ENCODE results near the gene NME8. TPM values are rescaled to one million over a fixed set of nuclear protein-coding genes. Genes with fewer than 3 reads are reported as not detected.
A peak's percentile ranks its signal among the peaks of the same experiment; 100 is the strongest.

NME8 gene
- total RNA-seq, 2 experiments from 2014 or later: not detected

GRCh38 chr7:37826825-37827224 lies 21.6 kb upstream of the NME8 start:
- Mint-ChIP-seq H3K4me1 (ENCODE audit: low read depth) (no peaks in the 10 kb centered on the region), H3K9me3 (no peaks in the 10 kb centered on the region), H3K27me3 (ENCODE audit: low read depth) (peaks cover 7% of the 10 kb centered on the region), H3K4me3 (no peak overlapping the region), H3K36me3 (ENCODE audit: low read depth) (no peaks in the 10 kb centered on the region), H3K27ac (no peak overlapping the region)
- CTCF ChIA-PET: no interaction called here
- intact Hi-C loops (cut with micrococcal nuclease): no loop called here
- no peak for DNase-seq

DNA sequence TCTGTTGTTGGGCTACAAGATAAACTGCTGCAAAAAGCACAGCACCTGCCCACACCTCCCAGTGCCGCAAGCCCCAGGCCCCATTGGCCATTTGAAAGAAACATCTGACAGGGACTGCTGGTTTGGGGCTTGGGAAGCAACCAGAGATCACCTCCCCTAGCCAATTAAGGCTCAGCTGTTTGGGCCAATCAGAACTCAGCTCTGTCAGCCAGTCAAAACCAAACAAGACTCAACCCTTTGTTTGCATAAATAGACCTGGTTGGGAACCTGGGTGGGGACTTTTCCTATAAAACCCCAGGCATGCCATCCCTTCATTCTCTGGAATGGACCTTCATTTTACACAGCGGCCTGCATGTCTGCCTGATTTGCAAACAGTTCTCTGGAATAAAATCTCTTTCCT lies 17.2 kb upstream of the NME8 start:
- CTCF ChIA-PET: interaction anchor here (0.7 to 0.9 kb wide), 2 partner anchors 8 to 9 kb away, joined by 3 to 5 read pairs; no protein-coding TSS in a partner anchor
- Mint-ChIP-seq H3K27me3 (ENCODE audit: low read depth) (peaks cover 4% of the 10 kb centered on the region), H3K36me3 (ENCODE audit: low read depth) (no peaks in the 10 kb centered on the region), H3K27ac (no peak overlapping the region), H3K4me3 (no peak overlapping the region), H3K4me1 (ENCODE audit: low read depth) (peaks cover 5% of the 10 kb centered on the region), H3K9me3 (no peaks in the 10 kb centered on the region)
- no peak for DNase-seq
- intact Hi-C loops (cut with micrococcal nuclease): loop anchor here (5.0 to 10.0 kb wide), 9 partner anchors 204 to 1344 kb away; no protein-coding TSS in a partner anchor

DNA sequence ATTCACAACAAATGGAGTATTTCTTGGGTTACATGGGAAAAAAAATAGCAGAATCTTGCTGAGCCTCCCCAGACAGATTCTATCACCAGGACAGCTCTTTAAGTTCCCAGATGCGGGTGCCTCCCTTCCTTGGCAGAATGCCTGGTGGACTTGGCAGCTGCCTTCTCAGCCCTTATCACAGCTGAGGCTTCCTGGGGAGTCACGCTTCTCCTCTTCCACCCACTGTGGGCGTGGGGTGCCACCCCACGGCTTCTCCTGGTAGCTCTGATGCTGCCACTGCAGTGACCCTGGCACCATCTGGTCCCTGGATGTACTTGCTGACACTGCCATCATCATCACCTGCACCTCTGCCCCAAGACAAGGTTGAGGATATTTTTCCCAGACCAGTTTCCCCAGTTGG lies 16.2 kb upstream of the NME8 start:
- intact Hi-C loops (cut with micrococcal nuclease): loop anchor here (2.0 to 10.0 kb wide), 10 partner anchors 205 to 1359 kb away; no protein-coding TSS in a partner anchor
- Mint-ChIP-seq H3K9me3 (no peaks in the 10 kb centered on the region), H3K4me1 (ENCODE audit: low read depth) (peaks cover 5% of the 10 kb centered on the region), H3K27ac (no peak overlapping the region), H3K36me3 (ENCODE audit: low read depth) (no peaks in the 10 kb centered on the region), H3K4me3 (no peak overlapping the region), H3K27me3 (ENCODE audit: low read depth) (peaks cover 4% of the 10 kb centered on the region)
- DNase-seq: peak; percentile 23
- CTCF ChIA-PET: interaction anchor here (0.9 kb wide), 1 partner anchor 9 kb away, joined by 3 read pairs; no protein-coding TSS in a partner anchor

DNA sequence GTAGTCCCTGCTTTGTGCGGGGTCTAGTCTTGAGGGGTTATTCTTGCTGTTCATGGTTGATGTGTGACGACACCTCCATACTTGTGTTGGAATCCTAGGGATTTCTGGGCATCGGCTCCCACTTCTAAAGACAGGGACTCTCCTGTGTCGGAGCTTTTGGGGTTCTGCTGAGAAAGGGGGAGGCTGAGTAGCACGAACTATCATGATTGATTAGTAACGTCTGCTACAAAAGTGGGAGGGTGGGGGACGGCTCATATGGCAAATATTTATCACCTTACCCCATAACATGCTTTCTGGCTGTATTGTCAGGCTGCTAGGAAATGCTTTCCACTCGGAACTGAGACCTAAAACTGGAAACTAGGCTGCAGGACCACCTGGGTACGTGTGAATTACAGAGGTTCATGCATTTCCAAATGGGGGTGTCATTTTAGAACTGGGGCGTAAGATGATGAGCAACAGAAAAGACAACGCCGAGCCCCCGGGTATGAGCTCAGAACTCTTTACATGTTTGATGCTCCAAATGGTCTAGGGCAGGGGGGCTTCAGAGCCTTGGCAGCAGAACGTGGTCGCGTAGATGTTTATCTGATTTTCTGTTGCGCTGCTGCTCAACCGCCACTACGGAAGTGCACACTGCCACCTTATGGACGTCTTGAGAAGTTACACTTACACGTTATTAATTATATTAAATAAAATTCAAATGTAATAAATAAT lies 15.1 kb upstream of the NME8 start:
- Mint-ChIP-seq H3K4me3 (peak overlapping the region; percentile 73), H3K4me1 (ENCODE audit: low read depth) (peaks cover 5% of the 10 kb centered on the region), H3K9me3 (no peaks in the 10 kb centered on the region), H3K27ac (no peak overlapping the region), H3K27me3 (ENCODE audit: low read depth) (peaks cover 4% of the 10 kb centered on the region), H3K36me3 (ENCODE audit: low read depth) (no peaks in the 10 kb centered on the region)
- CTCF ChIA-PET: interaction anchor here (0.6 to 1.7 kb wide), 8 partner anchors 11 to 384 kb away, joined by 3 to 6 read pairs (median 3); partner anchors contain the start of gene ELMO1
- DNase-seq: peak; percentile 57
- intact Hi-C loops (cut with micrococcal nuclease): loop anchor here (2.0 to 10.0 kb wide), 10 partner anchors 206 to 1360 kb away; no protein-coding TSS in a partner anchor

- Mint-ChIP-seq H3K9me3 (no peaks in the 10 kb centered on the region), H3K4me1 (ENCODE audit: low read depth) (peaks cover 5% of the 10 kb centered on the region), H3K27ac (no peak overlapping the region), H3K27me3 (ENCODE audit: low read depth) (peaks cover 4% of the 10 kb centered on the region), H3K4me3 (no peak overlapping the region), H3K36me3 (ENCODE audit: low read depth) (no peaks in the 10 kb centered on the region)
- intact Hi-C loops (cut with micrococcal nuclease): loop anchor here (2.0 to 10.0 kb wide), 10 partner anchors 206 to 1361 kb away; no protein-coding TSS in a partner anchor
- no peak for DNase-seq
- CTCF ChIA-PET: interaction anchor here (0.8 to 1.7 kb wide), 8 partner anchors 12 to 385 kb away, joined by 3 to 6 read pairs (median 3); partner anchors contain the start of gene ELMO1
These were observed 14.6 kb upstream of the NME8 start for GRCh38 chr7:37833818-37834146.

DNA sequence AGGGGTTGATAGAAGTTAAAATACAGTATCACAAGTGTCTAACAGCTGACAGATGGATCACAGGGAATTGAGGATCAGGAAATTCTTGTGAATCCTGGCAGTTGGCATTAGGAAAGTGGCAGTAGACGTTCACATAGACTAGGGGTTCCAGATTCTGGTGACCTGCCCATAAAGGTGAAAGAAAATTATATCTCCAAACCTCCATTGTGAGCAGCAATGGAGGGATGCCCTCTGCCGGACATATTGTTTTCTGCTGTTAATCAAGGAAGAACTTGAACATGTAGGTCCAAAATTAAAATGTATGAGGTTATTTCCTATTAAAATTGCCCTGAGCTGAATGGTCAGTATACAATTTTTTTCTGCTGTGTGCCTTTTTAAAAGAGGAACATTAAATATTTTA lies 5.1 kb downstream of the NME8 start:
- no peak overlapping the region for H3K27ac Mint-ChIP-seq
- no peak overlapping the region for H3K4me3 Mint-ChIP-seq
- intact Hi-C loops (cut with micrococcal nuclease): no loop called here
- H3K27me3 Mint-ChIP-seq (ENCODE audit: low read depth): peaks cover 13% of the 10 kb centered on the region
- no peaks in the 10 kb centered on the region for H3K4me1 Mint-ChIP-seq (ENCODE audit: low read depth)
- no peaks in the 10 kb centered on the region for H3K9me3 Mint-ChIP-seq
- no peak for DNase-seq
- no peaks in the 10 kb centered on the region for H3K36me3 Mint-ChIP-seq (ENCODE audit: low read depth)
- CTCF ChIA-PET: no interaction called here

DNA sequence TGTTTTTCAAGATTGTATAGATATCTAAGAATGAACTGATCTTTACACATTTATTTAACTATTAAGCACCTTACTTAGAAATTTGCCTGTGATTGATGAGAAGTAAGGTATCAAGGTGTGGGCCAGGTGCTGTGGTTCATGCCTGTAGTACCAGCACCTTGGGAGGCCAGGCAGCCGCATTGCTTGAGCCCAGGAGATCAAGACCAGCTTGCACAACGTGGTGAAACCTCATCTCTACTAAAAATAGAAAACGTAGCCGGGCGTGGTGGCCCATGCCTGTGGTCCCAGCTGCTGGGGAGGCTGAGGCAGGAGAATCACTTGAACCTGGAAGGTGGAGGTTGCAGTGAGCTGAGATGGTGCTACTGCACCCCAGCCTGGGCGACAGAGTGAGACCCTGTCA lies 33.7 kb downstream of the NME8 start:
- Mint-ChIP-seq H3K27me3 (ENCODE audit: low read depth) (peaks cover 4% of the 10 kb centered on the region), H3K36me3 (ENCODE audit: low read depth) (no peaks in the 10 kb centered on the region), H3K4me3 (no peak overlapping the region), H3K4me1 (ENCODE audit: low read depth) (no peaks in the 10 kb centered on the region), H3K27ac (no peak overlapping the region), H3K9me3 (peaks cover 3% of the 10 kb centered on the region)
- CTCF ChIA-PET: no interaction called here
- intact Hi-C loops (cut with micrococcal nuclease): no loop called here
- DNase-seq: no peak

DNA sequence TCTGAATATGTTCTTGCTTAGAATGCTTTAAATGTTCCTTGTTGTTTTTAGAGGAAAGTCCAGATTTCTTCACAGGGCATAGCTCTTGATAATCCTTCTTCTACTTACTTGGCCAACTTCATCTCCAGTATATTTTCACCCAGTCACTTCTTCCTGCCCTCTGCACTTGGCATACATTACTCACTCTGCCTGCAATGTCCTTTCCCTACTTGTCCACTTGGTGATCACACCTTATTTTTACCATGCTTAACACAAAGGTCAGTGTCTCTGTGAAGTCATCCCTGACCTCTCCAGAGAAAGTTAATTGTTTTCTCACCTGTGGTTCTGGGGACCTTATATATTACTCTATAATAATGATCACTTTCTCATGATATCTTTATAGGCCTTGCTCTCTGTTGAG lies 45.0 kb downstream of the NME8 start:
- H3K27ac Mint-ChIP-seq: no peak overlapping the region
- peaks cover 3% of the 10 kb centered on the region for H3K27me3 Mint-ChIP-seq (ENCODE audit: low read depth)
- H3K4me1 Mint-ChIP-seq (ENCODE audit: low read depth): no peaks in the 10 kb centered on the region
- no peak overlapping the region for H3K4me3 Mint-ChIP-seq
- H3K36me3 Mint-ChIP-seq (ENCODE audit: low read depth): no peaks in the 10 kb centered on the region
- CTCF ChIA-PET: interaction anchor here (0.6 kb wide), 1 partner anchor 477 kb away, joined by 3 read pairs; no protein-coding TSS in a partner anchor
- no peak for DNase-seq
- H3K9me3 Mint-ChIP-seq: no peaks in the 10 kb centered on the region
- intact Hi-C loops (cut with micrococcal nuclease): no loop called here

- CTCF ChIA-PET: no interaction called here
- no peaks in the 10 kb centered on the region for H3K36me3 Mint-ChIP-seq (ENCODE audit: low read depth)
- H3K4me3 Mint-ChIP-seq: no peak overlapping the region
- H3K9me3 Mint-ChIP-seq: no peaks in the 10 kb centered on the region
- no peak overlapping the region for H3K27ac Mint-ChIP-seq
- intact Hi-C loops (cut with micrococcal nuclease): no loop called here
- H3K27me3 Mint-ChIP-seq (ENCODE audit: low read depth): peaks cover 3% of the 10 kb centered on the region
- H3K4me1 Mint-ChIP-seq (ENCODE audit: low read depth): no peaks in the 10 kb centered on the region
- no peak for DNase-seq
These were observed 46.3 kb downstream of the NME8 start for GRCh38 chr7:37894671-37895070.

- Mint-ChIP-seq H3K27ac (no peak overlapping the region), H3K36me3 (ENCODE audit: low read depth) (no peaks in the 10 kb centered on the region), H3K27me3 (ENCODE audit: low read depth) (peaks cover 4% of the 10 kb centered on the region), H3K4me1 (ENCODE audit: low read depth) (peaks cover 2% of the 10 kb centered on the region), H3K9me3 (no peaks in the 10 kb centered on the region), H3K4me3 (no peak overlapping the region)
- CTCF ChIA-PET: no interaction called here
- intact Hi-C loops (cut with micrococcal nuclease): loop anchor here (2.0 to 5.0 kb wide), 2 partner anchors 418 to 469 kb away; no protein-coding TSS in a partner anchor
- no peak for DNase-seq
These were observed 51.4 kb downstream of the NME8 start for GRCh38 chr7:37899712-37900247.

DNA sequence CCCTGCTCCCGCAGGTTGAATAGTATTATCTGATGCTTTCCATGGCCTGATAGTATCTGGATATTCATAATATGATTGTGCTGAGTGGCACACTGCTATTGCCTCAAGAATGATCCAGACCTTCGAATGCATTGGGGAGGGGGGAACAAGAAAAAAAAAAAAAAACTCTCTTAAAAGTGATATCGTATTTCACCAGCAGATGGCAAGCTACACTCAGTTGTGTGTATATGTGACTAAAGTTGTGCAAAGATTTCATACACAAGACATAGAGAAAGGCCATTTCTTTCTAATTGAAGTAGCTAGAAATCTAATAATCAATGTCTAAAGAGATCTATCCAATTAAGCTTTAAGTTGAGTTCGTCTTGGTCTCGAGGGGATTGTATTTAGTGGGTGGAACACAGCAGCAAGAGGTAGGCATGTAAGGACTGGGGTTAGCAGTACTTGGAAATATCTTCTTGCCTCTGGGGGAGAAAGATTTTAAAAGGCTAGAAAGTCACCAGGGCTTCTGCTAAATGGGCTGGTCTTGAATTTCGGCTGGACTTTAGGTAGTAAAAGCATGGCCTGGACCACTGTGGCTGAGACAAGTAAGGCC lies 52.9 kb downstream of the NME8 start:
- H3K4me3 Mint-ChIP-seq: no peak overlapping the region
- H3K9me3 Mint-ChIP-seq: no peaks in the 10 kb centered on the region
- intact Hi-C loops (cut with micrococcal nuclease): loop anchor here (1.0 to 5.0 kb wide), 5 partner anchors 204 to 473 kb away; no protein-coding TSS in a partner anchor
- H3K36me3 Mint-ChIP-seq (ENCODE audit: low read depth): no peaks in the 10 kb centered on the region
- H3K27me3 Mint-ChIP-seq (ENCODE audit: low read depth): peaks cover 4% of the 10 kb centered on the region
- CTCF ChIA-PET: interaction anchor here (0.6 to 2.9 kb wide), 13 partner anchors 11 to 989 kb away, joined by 3 to 14 read pairs (median 4); partner anchors contain the start of gene SFRP4
- H3K27ac Mint-ChIP-seq: no peak overlapping the region
- peaks cover 2% of the 10 kb centered on the region for H3K4me1 Mint-ChIP-seq (ENCODE audit: low read depth)
- no peak for DNase-seq

DNA sequence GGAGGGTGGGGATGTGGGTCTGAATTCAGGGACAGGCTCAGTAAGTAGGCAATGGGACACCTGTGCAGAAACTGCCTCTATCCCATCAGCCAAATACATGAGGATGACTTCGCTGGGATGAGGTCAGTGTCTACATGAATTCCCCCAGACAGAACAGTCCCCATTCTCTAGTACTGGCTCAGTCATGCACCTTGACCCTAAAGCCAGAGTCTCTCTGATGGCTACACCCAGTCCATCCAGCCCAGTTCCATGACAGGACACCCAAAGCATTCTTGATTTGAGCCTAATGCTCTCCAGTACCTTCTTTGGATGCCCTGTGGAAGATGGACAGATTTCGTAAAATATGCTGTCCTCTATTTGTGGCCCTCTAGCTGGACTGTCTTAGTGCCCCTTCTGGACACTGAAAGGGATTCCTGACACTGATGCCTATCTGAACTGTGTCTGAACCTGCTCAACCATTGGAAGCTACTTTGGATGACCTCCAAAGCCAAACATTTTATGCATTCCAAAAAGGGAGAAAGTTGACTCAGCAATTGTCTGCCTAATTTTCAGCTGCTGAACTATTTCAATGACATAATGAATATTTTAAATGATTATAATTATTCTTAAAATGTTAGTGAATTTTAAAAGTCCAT lies 53.6 kb downstream of the NME8 start:
- H3K27me3 Mint-ChIP-seq (ENCODE audit: low read depth): peaks cover 6% of the 10 kb centered on the region
- H3K4me1 Mint-ChIP-seq (ENCODE audit: low read depth): peaks cover 2% of the 10 kb centered on the region
- intact Hi-C loops (cut with micrococcal nuclease): loop anchor here (1.0 to 5.0 kb wide), 5 partner anchors 203 to 472 kb away; no protein-coding TSS in a partner anchor
- no peaks in the 10 kb centered on the region for H3K9me3 Mint-ChIP-seq
- no peak overlapping the region for H3K4me3 Mint-ChIP-seq
- no peak for DNase-seq
- CTCF ChIA-PET: interaction anchor here (0.6 to 2.9 kb wide), 14 partner anchors 10 to 989 kb away, joined by 3 to 14 read pairs (median 4); partner anchors contain the start of gene SFRP4
- no peaks in the 10 kb centered on the region for H3K36me3 Mint-ChIP-seq (ENCODE audit: low read depth)
- H3K27ac Mint-ChIP-seq: no peak overlapping the region
